K562 (cell line): ENCODE data around the gene CGB8. TPM values are rescaled to one million over a fixed set of nuclear protein-coding genes. Genes with fewer than 3 reads are reported as not detected.

Source experiments
- ADNP ChIP-seq: fragments of 200-800 bp; sonication (Bioruptor generic); IDR thresholded peaks from 2 replicates; pipeline ENCODE4 v1.6.1; 2016; ENCODE audit warnings: missing genetic modification characterization, missing compliant biosample characterization
- BCOR ChIP-seq: fragments of 450-650 bp; IDR thresholded peaks from 2 replicates; pipeline ENCODE4 v1.6.1; 2016
- ETV5 ChIP-seq: sonication (generic); formaldehyde crosslinking; IDR thresholded peaks from 2 replicates; pipeline ENCODE4 v1.4.0; 2020; ENCODE audit warnings: low read depth, mild to moderate bottlenecking, missing genetic modification reagents
- GATA2 ChIP-seq: sonication (generic); formaldehyde crosslinking; IDR thresholded peaks from 2 replicates; pipeline ENCODE4 v1.4.0; 2020; ENCODE audit warnings: mild to moderate bottlenecking, missing genetic modification reagents
- MYNN ChIP-seq, 2 experiments: sonication (generic); formaldehyde crosslinking in 1 of 2; IDR thresholded peaks; 2 replicates each; pipeline versions ENCODE4 v1.5.0 to v1.6.1; 2016 to 2020; ENCODE audit warnings: antibody characterized with exemption in 1 of 2, missing genetic modification reagents in 1 of 2
- PBX2 ChIP-seq, 2 experiments: IDR thresholded peaks in 1 of 2; conservative IDR thresholded peaks in 1 of 2; 2 replicates each; pipeline ENCODE4 v1.6.1; 2016; ENCODE audit warnings: low read depth in 2 of 2, mild to moderate bottlenecking in 1 of 2, missing compliant biosample characterization in 1 of 2, missing genetic modification characterization in 1 of 2, moderate library complexity in 1 of 2
- REST ChIP-seq, 2 experiments: fragments of 450-650 bp; formaldehyde crosslinking in 1 of 2; IDR thresholded peaks; 2 replicates each; pipeline versions ENCODE4 v1.4.0 to v1.6.1; 2014 to 2020; ENCODE audit warnings: mild to moderate bottlenecking in 2 of 2, borderline replicate concordance in 1 of 2, low read depth in 1 of 2
- SMARCA5 ChIP-seq: fragments of 450-650 bp; IDR thresholded peaks from 2 replicates; pipeline ENCODE4 v1.6.1; 2016
- SP1 ChIP-seq: sonication (generic); formaldehyde crosslinking; IDR thresholded peaks from 2 replicates; pipeline ENCODE4 v1.8.1; 2022; ENCODE audit warnings: mild to moderate bottlenecking, missing genetic modification reagents
- SPI1 ChIP-seq: IDR thresholded peaks from 2 replicates; pipeline ENCODE4 v1.6.1; 2011; ENCODE audit warnings: low read depth, low read length, control low read depth, borderline replicate concordance
- TEAD1 ChIP-seq, 2 experiments: fragments of 450-650 bp in 1 of 2; sonication (generic) in 1 of 2; formaldehyde crosslinking; IDR thresholded peaks; 2 replicates each; pipeline versions ENCODE4 v1.4.0 to v1.8.0; 2020 to 2022; ENCODE audit warnings: mild to moderate bottlenecking in 2 of 2, missing genetic modification reagents in 1 of 2
- TEAD2 ChIP-seq: fragments of 450-650 bp; IDR thresholded peaks from 2 replicates; pipeline ENCODE4 v1.6.1; 2016; ENCODE audit warnings: missing genetic modification characterization, control low read depth, missing compliant biosample characterization
- polyA plus RNA-seq, 8 experiments: library from polyadenylated mRNA; depleted of rRNA in 4 of 8; stranded (reverse) in 5 of 8; unstranded in 3 of 8; fragments of >200 nt; fragmentation: Nextera tagmentation in 2 of 8; fragmentation: Illumina TruSeq in 1 of 8; extraction: Ambion mirVana in 2 of 8; extraction: Trizol in 1 of 8; gene quantifications; 2 replicates each; pipeline versions ENCODE4 v1.2.1 to v1.2.3, GENCODE V29; 2011 to 2014; ENCODE audit warnings: inconsistent platforms in 1 of 8, missing spikeins in 1 of 8
- total RNA-seq, 7 experiments: library from RNA; depleted of rRNA in 6 of 7; stranded (reverse); fragments of >200 nt in 6 of 7; fragmentation: Illumina TruSeq in 2 of 7; extraction: Trizol in 2 of 7; gene quantifications; 2 replicates each; pipeline versions ENCODE4 v1.2.1 to v1.2.3, GENCODE V29; 2011 to 2021; ENCODE audit warnings: low replicate concordance in 1 of 7

CGB8 gene
- total and polyA plus RNA-seq, 9 of the 15 experiments (the other 6 are each of a cell fraction or from before 2014, with no cell fraction given), result not detected

GRCh38 chr19:48999481-49000325, 49.2 kb downstream of the CGB8 start (continued):
- TF ChIP-seq PBX2 (CRISPR knock-in tag; IDR thresholded peaks at IDR 0.05; ENCODE audit: low read depth), result no peak
- no peak for TF ChIP-seq PBX2 (tag; conservative IDR thresholded peaks at IDR 0.05; ENCODE audit: low read depth)
- peak; percentile 56; the same call in 1 of the 2 replicates for TF ChIP-seq REST (IDR thresholded peaks at IDR 0.05; ENCODE audit: borderline replicate concordance)
- no peak for TF ChIP-seq REST (CRISPR knock-in tag; IDR thresholded peaks at IDR 0.05; ENCODE audit: low read depth)
- no peak for TF ChIP-seq GATA2 (CRISPR knock-in tag)
- peak; percentile 41; the same call in 1 of the 2 replicates for TF ChIP-seq SP1 (CRISPR knock-in tag)
- 0 out of 4 replicates have a peak, but pooled peaks of 1 of the 2 experiments have one; percentile 41 for TF ChIP-seq TEAD1 (CRISPR knock-in tag; IDR thresholded peaks at IDR 0.05)
- 0 out of 2 replicates have a peak, but pooled peaks have one; percentile 58 for TF ChIP-seq ETV5 (CRISPR knock-in tag)
- peak; percentile 45; the same call in 1 of the 2 replicates for TF ChIP-seq BCOR
- TF ChIP-seq ADNP (tag), result no peak
- peak; percentile 28; the same call in 1 of the 2 replicates for TF ChIP-seq MYNN (IDR thresholded peaks at IDR 0.05)
- no peak for TF ChIP-seq MYNN (CRISPR knock-in tag; IDR thresholded peaks at IDR 0.05)
- TF ChIP-seq TEAD2 (tag), result no peak
- 0 out of 2 replicates have a peak, but pooled peaks have one; percentile 20 for TF ChIP-seq SMARCA5
- peak; percentile 49; the same call in 1 of the 2 replicates for TF ChIP-seq SPI1
